HepG2 (cell line): ENCODE measurements around the gene PCYT2. TPM values are rescaled to one million over a fixed set of nuclear protein-coding genes. Genes with fewer than 3 reads are reported as not detected.
A peak's percentile ranks its signal among the peaks of the same experiment; 100 is the strongest.

ENCODE experiments used
- ARNTL ChIP-seq: sonication (generic); formaldehyde crosslinking; IDR thresholded peaks from 2 replicates; pipeline ENCODE4 v1.4.0; 2020; ENCODE audit warnings: mild to moderate bottlenecking, missing genetic modification reagents
- ATAD3A ChIP-seq: sonication (generic); formaldehyde crosslinking; IDR thresholded peaks from 2 replicates; pipeline ENCODE4 v1.4.0; 2020; ENCODE audit warnings: missing genetic modification reagents
- HES4 ChIP-seq: sonication (generic); formaldehyde crosslinking; IDR thresholded peaks from 2 replicates; pipeline ENCODE4 v1.9.0; 2021; ENCODE audit warnings: mild to moderate bottlenecking, missing genetic modification reagents, borderline replicate concordance
- KDM3A ChIP-seq: IDR thresholded peaks from 2 replicates; pipeline ENCODE4 v1.6.1; 2018; ENCODE audit warnings: low read depth, missing compliant biosample characterization
- POLR2G ChIP-seq: fragments of 200-400 bp; formaldehyde crosslinking; IDR thresholded peaks from 2 replicates; pipeline ENCODE4 v1.6.1; 2018; ENCODE audit warnings: mild to moderate bottlenecking, low read depth, low read length, moderate library complexity
- PREB ChIP-seq: sonication (generic); formaldehyde crosslinking; IDR thresholded peaks from 2 replicates; pipeline ENCODE4 v1.4.0; 2020; ENCODE audit warnings: missing genetic modification reagents
- SRF ChIP-seq: IDR thresholded peaks from 2 replicates; pipeline ENCODE4 v1.6.1; 2011; ENCODE audit warnings: mild to moderate bottlenecking, low read depth, low read length, moderate library complexity
- TFDP1 ChIP-seq: IDR thresholded peaks from 2 replicates; pipeline ENCODE4 v1.6.1; 2016; ENCODE audit warnings: missing compliant biosample characterization, missing genetic modification reagents, borderline replicate concordance
- ZBTB33 ChIP-seq: sonication (generic); formaldehyde crosslinking; IDR thresholded peaks from 2 replicates; pipeline ENCODE4 v1.4.0; 2020; ENCODE audit warnings: missing genetic modification reagents
- ZBTB40 ChIP-seq, 2 experiments: fragments of 450-650 bp in 1 of 2; sonication (generic) in 1 of 2; formaldehyde crosslinking in 1 of 2; IDR thresholded peaks; 2 replicates each; pipeline versions ENCODE4 v1.6.1 to v1.8.0; 2016 to 2022; ENCODE audit warnings: antibody characterized with exemption in 1 of 2, mild to moderate bottlenecking in 1 of 2, missing genetic modification reagents in 1 of 2
- ZFP62 ChIP-seq: sonication (generic); formaldehyde crosslinking; IDR thresholded peaks from 2 replicates; pipeline ENCODE4 v1.4.0; 2020; ENCODE audit warnings: missing genetic modification reagents
- ZNF138 ChIP-seq: sonication (generic); formaldehyde crosslinking; IDR thresholded peaks from 2 replicates; pipeline ENCODE4 v1.5.0; 2020; ENCODE audit warnings: mild to moderate bottlenecking, low read depth, missing genetic modification reagents
- ZNF230 ChIP-seq: sonication (generic); formaldehyde crosslinking; IDR thresholded peaks from 2 replicates; pipeline ENCODE4 v1.4.0; 2020; ENCODE audit warnings: mild to moderate bottlenecking, missing genetic modification reagents
- ZNF24 ChIP-seq: fragments of 450-650 bp; IDR thresholded peaks from 2 replicates; pipeline ENCODE4 v1.6.1; 2017; ENCODE audit warnings: antibody characterized with exemption, mild to moderate bottlenecking
- ZNF329 ChIP-seq: sonication (generic); formaldehyde crosslinking; IDR thresholded peaks from 2 replicates; pipeline ENCODE4 v1.9.0; 2021; ENCODE audit warnings: low read depth, mild to moderate bottlenecking, missing genetic modification reagents
- ZNF34 ChIP-seq: sonication (generic); formaldehyde crosslinking; IDR thresholded peaks from 2 replicates; pipeline ENCODE4 v1.4.0; 2020; ENCODE audit warnings: mild to moderate bottlenecking, missing genetic modification reagents, borderline replicate concordance
- ZNF430 ChIP-seq: sonication (generic); formaldehyde crosslinking; IDR thresholded peaks from 2 replicates; pipeline ENCODE4 v1.9.0; 2021; ENCODE audit warnings: mild to moderate bottlenecking, missing genetic modification reagents
- polyA plus RNA-seq, 8 experiments: library from polyadenylated mRNA; depleted of rRNA in 3 of 8; stranded (reverse) in 7 of 8; unstranded in 1 of 8; fragments of >200 nt; fragmentation: Illumina TruSeq in 4 of 8; extraction: Trizol in 4 of 8; gene quantifications; 2 replicates each; pipeline versions ENCODE4 v1.2.1 to v1.2.3, GENCODE V29; 2011 to 2016; ENCODE audit warnings: low read depth in 4 of 8, missing spikeins in 1 of 8, mixed read lengths in 1 of 8; ENCODE audit not compliant: insufficient read depth in 1 of 8
- total RNA-seq, 5 experiments: library from RNA; depleted of rRNA; stranded (reverse); fragments of >200 nt; fragmentation: Illumina TruSeq; extraction: Trizol; gene quantifications; 2 replicates each; pipeline ENCODE4 v1.2.3, GENCODE V29; 2016; ENCODE audit warnings: low read depth in 1 of 5

The PCYT2 gene
- total and polyA plus RNA-seq, 2 of the 13 experiments (the other 11 are each of a cell fraction or from before 2014, with no cell fraction given), result 147 to 297 TPM

GRCh38 chr17:81863123-81863675 is 48.0 kb downstream of the PCYT2 start (continued):
- no peak for TF ChIP-seq ZNF24
- TF ChIP-seq ZBTB40 (IDR thresholded peaks at IDR 0.05), result no peak
- no peak for TF ChIP-seq ZBTB40 (CRISPR knock-in tag; IDR thresholded peaks at IDR 0.05)
- TF ChIP-seq ZNF34 (CRISPR knock-in tag), result no peak
- TF ChIP-seq ZNF430 (CRISPR knock-in tag), result 0 out of 2 replicates have a peak, but pooled peaks have one; percentile 43
- no peak for TF ChIP-seq PREB (CRISPR knock-in tag)
- TF ChIP-seq ZBTB33 (CRISPR knock-in tag), result peak; percentile 84
- TF ChIP-seq ZNF138 (CRISPR knock-in tag), result no peak
- no peak for TF ChIP-seq ZFP62
- TF ChIP-seq HES4, result 0 out of 2 replicates have a peak, but pooled peaks have one; percentile 36
- no peak for TF ChIP-seq SRF
- TF ChIP-seq KDM3A, result no peak
- no peak for TF ChIP-seq ZNF230
- no peak for TF ChIP-seq ZNF329 (CRISPR knock-in tag)
- peak; percentile 39 for TF ChIP-seq POLR2G
- TF ChIP-seq TFDP1 (CRISPR knock-in tag), result no peak
- no peak for TF ChIP-seq ATAD3A (CRISPR knock-in tag)
- no peak; the same call in 1 of the 2 replicates for TF ChIP-seq ARNTL (CRISPR knock-in tag)
